ENCODE results near the gene ACRBP. TPM values are rescaled to one million over a fixed set of nuclear protein-coding genes. Genes with fewer than 3 reads are reported as not detected.

The ACRBP gene
- total RNA-seq, 4 donors from 2014 or later: 8.9 to 11.4 (median 10.4) TPM

- TF ChIP-seq POLR2A (IDR thresholded peaks at IDR 0.05): peak in 1 of 2 donors; percentile 45
- no peak for TF ChIP-seq CTCF (IDR thresholded peaks at IDR 0.05)
- Histone ChIP-seq H3K4me3 (replicated peaks in 1 of 3) (peak within 1 kb of the TSS; percentile 30 to 61 (median 51)), H3K27ac (peak within 1 kb of the TSS; percentile 41 to 71 (median 48)), H3K9me3 (no peaks in the 10 kb centered on the region), H3K36me3 (peaks cover 14 to 15% of the 10 kb centered on the region in 2 donors), H3K4me1 (peaks cover 9 to 10% of the 10 kb centered on the region in 2 donors), H3K27me3 (no peaks in the 10 kb centered on the region)
- WGBS, 2 donors: 2 to 3% methylated on average over 37 of the region's 37 CpGs
- DNase-seq: peak; percentile 98 to 99
- intact Hi-C loops (cut with DNase I): loop anchor here (10.0 kb wide), 1 partner anchor 62 kb away; the partner anchor contains the start of gene COPS7A
These were observed 15.9 kb upstream of the ACRBP start, which contains the start of gene ING4 for GRCh38 chr12:6662906-6663742. TSS of gene ING4 (minus strand) at chr12:6663119. CDS start at chr12:6663101, 18 bp downstream.

DNA sequence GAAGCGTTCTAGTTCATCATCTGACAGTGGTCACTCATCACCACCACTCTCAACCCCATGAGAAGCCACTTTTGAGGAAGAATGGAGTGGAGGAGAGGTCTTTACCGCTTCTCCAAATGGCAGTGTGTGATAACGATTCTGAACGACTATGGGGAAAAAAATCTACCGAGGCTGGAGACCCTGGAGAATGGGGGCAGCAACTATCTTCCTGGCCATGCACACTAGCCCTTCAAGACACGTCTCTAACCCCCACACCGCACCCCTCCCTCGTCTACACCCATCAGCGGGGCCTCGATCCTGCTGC, 15.3 kb upstream of the ACRBP start:
- no peak for DNase-seq
- H3K4me1 ChIP-seq: peaks cover 9 to 10% of the 10 kb centered on the region in 2 donors
- H3K9me3 ChIP-seq: no peaks in the 10 kb centered on the region
- TF ChIP-seq CTCF (IDR thresholded peaks at IDR 0.05): no peak
- no peak for TF ChIP-seq POLR2A (IDR thresholded peaks at IDR 0.05)
- H3K36me3 ChIP-seq: peaks cover 8 to 12% of the 10 kb centered on the region in 2 donors
- intact Hi-C loops (cut with DNase I): loop anchor here (10.0 kb wide), 1 partner anchor 62 kb away; the partner anchor contains the start of gene COPS7A
- peak overlapping the region; percentile 24 to 71 (median 41) for H3K27ac ChIP-seq
- H3K4me3 ChIP-seq (replicated peaks in 1 of 3): peak overlapping the region; percentile 30 to 61 (median 51)
- no peaks in the 10 kb centered on the region for H3K27me3 ChIP-seq
- 2 to 6% methylated on average over 10 of the region's 10 CpGs for WGBS, 2 donors

GRCh38 chr12:6653987-6654386, 6.8 kb upstream of the ACRBP start:
- H3K4me1 ChIP-seq: no peaks in the 10 kb centered on the region
- H3K9me3 ChIP-seq: no peaks in the 10 kb centered on the region
- peaks cover 44 to 55% of the 10 kb centered on the region in 2 donors for H3K36me3 ChIP-seq
- H3K27ac ChIP-seq: no peak overlapping the region
- no peak for TF ChIP-seq POLR2A (IDR thresholded peaks at IDR 0.05)
- TF ChIP-seq CTCF (IDR thresholded peaks at IDR 0.05): no peak
- intact Hi-C loops (cut with DNase I): loop anchor here (5.0 kb wide), 1 partner anchor 43 kb away; no protein-coding TSS in a partner anchor
- H3K4me3 ChIP-seq (replicated peaks in 1 of 3): no peak overlapping the region
- whole genome bisulfite sequencing, 2 donors: 92 to 99% methylated on average over 5 of the region's 5 CpGs
- no peaks in the 10 kb centered on the region for H3K27me3 ChIP-seq
- DNase-seq: no peak

- H3K27ac ChIP-seq: no peak overlapping the region
- H3K9me3 ChIP-seq: no peaks in the 10 kb centered on the region
- no peak overlapping the region for H3K4me3 ChIP-seq (replicated peaks in 1 of 3)
- H3K4me1 ChIP-seq: no peaks in the 10 kb centered on the region
- peaks cover 44 to 60% of the 10 kb centered on the region in 2 donors for H3K36me3 ChIP-seq
- no peak for TF ChIP-seq POLR2A (IDR thresholded peaks at IDR 0.05)
- no peak for TF ChIP-seq CTCF (IDR thresholded peaks at IDR 0.05)
- no peak for DNase-seq
- no peaks in the 10 kb centered on the region for H3K27me3 ChIP-seq
- 89 to 100% methylated on average over 1 of the region's 1 CpG for WGBS, 2 donors
- intact Hi-C loops (cut with DNase I): loop anchor here (5.0 kb wide), 1 partner anchor 44 kb away; no protein-coding TSS in a partner anchor
These were observed 6.1 kb upstream of the ACRBP start for GRCh38 chr12:6653342-6653741.

DNA sequence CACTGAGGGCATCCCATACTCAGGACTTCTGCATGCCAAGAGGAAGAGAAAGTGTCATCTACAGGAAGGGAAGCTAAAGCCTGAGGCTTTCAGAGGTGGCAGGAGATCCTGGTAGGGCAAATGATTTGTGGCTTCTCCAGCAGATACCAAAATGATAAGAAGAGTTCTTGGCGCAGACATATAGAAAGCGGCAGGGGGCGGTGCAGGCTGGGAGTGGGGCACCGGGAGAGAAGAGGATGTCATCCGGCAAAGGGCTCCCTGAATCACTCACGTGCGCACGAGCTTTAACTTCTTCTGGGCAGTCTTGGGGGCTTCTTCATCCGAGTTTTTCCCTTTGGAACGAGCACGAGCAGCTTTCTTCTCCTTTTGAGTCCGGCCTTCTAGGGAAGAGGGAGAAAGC, 5.2 kb upstream of the ACRBP start:
- peaks cover 41 to 61% of the 10 kb centered on the region in 2 donors for H3K36me3 ChIP-seq
- no peaks in the 10 kb centered on the region for H3K9me3 ChIP-seq
- intact Hi-C loops (cut with DNase I): loop anchor here (5.0 kb wide), 1 partner anchor 45 kb away; no protein-coding TSS in a partner anchor
- 90 to 93% methylated on average over 12 of the region's 12 CpGs for WGBS, 2 donors
- no peak for DNase-seq
- H3K27me3 ChIP-seq: no peaks in the 10 kb centered on the region
- no peak for TF ChIP-seq CTCF (IDR thresholded peaks at IDR 0.05)
- no peak for TF ChIP-seq POLR2A (IDR thresholded peaks at IDR 0.05)
- H3K4me1 ChIP-seq: no peaks in the 10 kb centered on the region
- no peak overlapping the region for H3K4me3 ChIP-seq (replicated peaks in 1 of 3)
- no peak overlapping the region for H3K27ac ChIP-seq

All from thyroid gland (tissue), 4 donors.